GM12878 (cell line): ENCODE measurements around the gene SLC13A2.

Source experiments
- ASH2L ChIP-seq: fragments of 300-600, 200-600 bp; sonication (generic); IDR thresholded peaks from 2 replicates; pipeline ENCODE4 v1.6.1; 2017; ENCODE audit warnings: low read depth, mild to moderate bottlenecking, borderline replicate concordance
- ATF3 ChIP-seq: IDR thresholded peaks from 2 replicates; pipeline ENCODE4 v1.6.1; 2011; ENCODE audit warnings: low read depth, mild to moderate bottlenecking, low read length, moderate library complexity, borderline replicate concordance; ENCODE audit errors: extremely low read depth
- CTCF ChIP-seq, 3 experiments: IDR thresholded peaks in 2 of 3; conservative IDR thresholded peaks in 1 of 3; 2 replicates each; pipeline ENCODE4 v1.5.1; 2011; ENCODE audit warnings: low read depth in 3 of 3, low read length in 3 of 3, mild to moderate bottlenecking in 3 of 3, control low read depth in 2 of 3, moderate library complexity in 2 of 3, inconsistent platforms in 1 of 3, mixed read lengths in 1 of 3; ENCODE audit not compliant: control insufficient read depth in 2 of 3, insufficient read depth in 1 of 3; ENCODE audit errors: extremely low read depth in 1 of 3
- EP300 ChIP-seq, 2 experiments: fragments of 150-350 bp in 1 of 2; IDR thresholded peaks; 2 replicates each; pipeline ENCODE4 v1.6.1; 2011 to 2012; ENCODE audit warnings: low read depth in 2 of 2, low read length in 2 of 2, borderline replicate concordance in 1 of 2, improper control_type of control experiment in 1 of 2, inconsistent platforms in 1 of 2; ENCODE audit not compliant: control insufficient read depth in 1 of 2
- EZH2 ChIP-seq: IDR thresholded peaks from 2 replicates; pipeline ENCODE4 v1.6.1; 2012; ENCODE audit warnings: low read depth, mild to moderate bottlenecking, control low read depth, inconsistent platforms, low read length, borderline replicate concordance; ENCODE audit not compliant: control insufficient read depth
- FOXM1 ChIP-seq: IDR thresholded peaks from 2 replicates; pipeline ENCODE4 v1.6.1; 2012; ENCODE audit warnings: low read depth, mild to moderate bottlenecking, inconsistent platforms, low read length, moderate library complexity
- HDAC2 ChIP-seq: fragments of 200-600 bp; sonication (generic); IDR thresholded peaks from 2 replicates; pipeline ENCODE4 v1.6.1; 2017
- MLLT1 ChIP-seq: fragments of 450-650 bp; IDR thresholded peaks from 2 replicates; pipeline ENCODE4 v1.6.1; 2016; ENCODE audit warnings: mild to moderate bottlenecking
- NKRF ChIP-seq: fragments of 450-650 bp; conservative IDR thresholded peaks from 2 replicates; pipeline ENCODE4 v1.6.1; 2017; ENCODE audit warnings: mild to moderate bottlenecking, moderate library complexity
- SIN3A ChIP-seq: IDR thresholded peaks from 2 replicates; pipeline ENCODE4 v1.6.1; 2012; ENCODE audit warnings: low read depth, low read length, improper control_type of control experiment
- ZBTB11 ChIP-seq: fragments of 450-650 bp; formaldehyde crosslinking; IDR thresholded peaks from 2 replicates; pipeline ENCODE4 v1.5.0; 2022; ENCODE audit warnings: mild to moderate bottlenecking, missing genetic modification characterization
- ZNF274 ChIP-seq: IDR thresholded peaks from one replicate; pipeline ENCODE4 v1.8.0; 2011; ENCODE audit not compliant: insufficient read length, insufficient read depth
- ZNF384 ChIP-seq: IDR thresholded peaks from 2 replicates; pipeline ENCODE4 v1.6.1; 2012; ENCODE audit warnings: low read depth, mild to moderate bottlenecking, low read length, improper control_type of control experiment, borderline replicate concordance
- ZSCAN29 ChIP-seq: fragments of 450-650 bp; IDR thresholded peaks from 2 replicates; pipeline ENCODE4 v1.6.1; 2017; ENCODE audit warnings: mild to moderate bottlenecking, moderate library complexity

GRCh38 chr17:28426081-28426519 lies 47.3 kb upstream of the SLC13A2 start:
- TF ChIP-seq EZH2 (no peak), SIN3A (no peak), ZNF384 (no peak), EP300 (IDR thresholded peaks at IDR 0.05; ENCODE audit: borderline replicate concordance in 1 of 2, control insufficient read depth in 1 of 2, low read depth in 2 of 2, low read length in 2 of 2) (no peak), ASH2L (no peak), CTCF (IDR thresholded peaks at IDR 0.05 in 2 of 3, conservative IDR thresholded peaks at IDR 0.05 in 1 of 3; ENCODE audit: control insufficient read depth in 2 of 3, extremely low read depth in 1 of 3, insufficient read depth in 1 of 3, low read depth in 3 of 3, low read length in 3 of 3) (peak in 2 of 3 experiments; percentile 38 to 41; a peak in 3 of 6 replicates), NKRF (no peak), ZNF274 (no peak), HDAC2 (no peak), ZSCAN29 (no peak), ZBTB11 (CRISPR knock-in tag) (no peak), ATF3 (no peak), MLLT1 (no peak), FOXM1 (no peak)
